CD4-positive, alpha-beta T cell treated with Interleukin-4 for 1 hour (primary cell): ENCODE results near the gene CCDC97.

Experiments
- DNase-seq, 2 donors: peaks; one replicate each; pipeline ENCODE4 v3.0.0-alpha.2; 2020 to 2022

Gene CCDC97

GRCh38 chr19:41299046-41299754 lies 10.8 kb upstream of the CCDC97 start:
- no peak for DNase-seq

DNA sequence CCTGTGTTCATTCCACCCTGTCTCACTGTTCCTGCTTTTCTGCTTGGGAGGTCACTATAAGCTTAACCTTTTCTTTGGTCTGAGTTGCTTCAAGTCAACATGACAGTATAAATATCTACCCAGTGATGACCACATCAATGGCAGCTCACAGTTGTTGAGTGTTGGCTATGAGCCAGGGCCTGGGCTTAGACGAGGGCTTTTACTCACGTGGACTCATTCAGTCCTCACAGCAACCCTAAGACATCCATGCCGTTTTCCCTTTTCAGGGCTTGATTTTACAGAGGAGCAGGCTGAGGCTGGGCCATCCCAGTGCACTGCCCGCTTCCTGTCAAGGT lies 10.2 kb upstream of the CCDC97 start:
- DNase-seq = peak; percentile 43 to 63

DNA sequence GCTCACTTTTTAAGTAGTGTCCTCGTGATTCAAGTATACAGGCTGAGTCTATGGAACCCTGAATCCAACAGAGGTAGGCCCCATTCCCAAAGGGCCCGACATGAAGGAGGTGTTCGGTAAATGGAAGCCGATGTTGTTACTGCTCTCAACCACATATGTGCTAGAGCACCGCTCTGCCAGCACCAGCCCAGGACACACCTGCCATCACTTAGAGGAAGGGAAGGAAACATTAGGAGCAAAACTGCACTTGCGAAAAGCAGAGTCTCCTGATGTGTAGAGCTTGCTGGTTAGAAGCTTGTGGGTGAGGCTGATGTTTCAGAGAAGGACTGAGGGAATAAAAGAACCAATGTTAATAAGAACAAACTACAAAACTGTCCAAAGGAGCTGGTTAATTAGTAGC lies 9.4 kb upstream of the CCDC97 start:
- DNase-seq = no peak

GRCh38 chr19:41302624-41303351 lies 7.2 kb upstream of the CCDC97 start:
- peak; percentile 74 to 77 for DNase-seq

- peak; percentile 50 to 62 for DNase-seq
Measured at GRCh38 chr19:41303954-41304353, 6.0 kb upstream of the CCDC97 start.

- no peak for DNase-seq
Measured at GRCh38 chr19:41304706-41305483, 5.1 kb upstream of the CCDC97 start.

DNA sequence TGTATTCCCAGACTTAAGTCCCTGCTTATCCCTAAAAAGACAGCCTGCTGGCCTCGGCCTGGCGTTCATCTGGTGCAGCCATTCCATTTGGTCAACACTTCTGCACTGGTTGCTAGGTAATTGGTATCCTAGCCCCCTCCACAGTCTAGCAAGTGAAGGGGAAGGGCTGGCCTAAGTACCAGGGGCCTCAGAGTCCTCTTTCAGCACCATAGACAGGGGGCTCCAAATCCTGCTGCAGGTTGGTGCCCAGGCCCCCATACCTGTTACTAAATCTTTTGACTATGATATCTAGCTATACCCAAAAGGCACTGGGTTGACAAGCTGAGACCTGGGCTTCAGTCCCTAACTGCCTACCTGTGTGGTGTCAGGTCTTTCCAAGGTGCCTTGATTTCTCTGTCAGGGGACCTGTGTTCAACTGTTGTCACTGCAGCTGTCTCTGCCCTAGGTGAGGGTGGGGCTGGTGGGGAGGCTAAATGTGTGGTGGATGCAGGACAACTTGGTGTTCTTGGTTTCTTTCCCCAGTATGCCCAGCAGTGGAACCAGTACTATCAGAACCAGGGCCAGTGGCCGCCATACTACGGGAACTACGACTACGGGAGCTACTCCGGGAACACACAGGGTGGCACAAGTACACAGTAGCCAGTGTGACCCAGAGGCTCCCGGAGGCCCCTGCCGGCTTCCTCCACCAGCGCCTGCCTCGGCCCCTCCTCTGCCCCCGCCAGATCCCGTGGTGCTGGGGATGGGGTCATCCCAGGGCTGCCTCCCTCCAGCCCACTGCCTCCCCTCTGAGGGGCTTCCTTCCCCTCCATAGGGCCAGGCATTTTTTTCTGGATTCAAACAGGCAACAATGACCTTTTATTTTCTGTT lies 3.8 kb upstream of the CCDC97 start:
- no peak for DNase-seq

GRCh38 chr19:41307090-41307875 lies 2.7 kb upstream of the CCDC97 start:
- DNase-seq = peak in 1 of 2 donors; percentile 81

GRCh38 chr19:41307954-41308449 lies 2.0 kb upstream of the CCDC97 start:
- no peak for DNase-seq

DNA sequence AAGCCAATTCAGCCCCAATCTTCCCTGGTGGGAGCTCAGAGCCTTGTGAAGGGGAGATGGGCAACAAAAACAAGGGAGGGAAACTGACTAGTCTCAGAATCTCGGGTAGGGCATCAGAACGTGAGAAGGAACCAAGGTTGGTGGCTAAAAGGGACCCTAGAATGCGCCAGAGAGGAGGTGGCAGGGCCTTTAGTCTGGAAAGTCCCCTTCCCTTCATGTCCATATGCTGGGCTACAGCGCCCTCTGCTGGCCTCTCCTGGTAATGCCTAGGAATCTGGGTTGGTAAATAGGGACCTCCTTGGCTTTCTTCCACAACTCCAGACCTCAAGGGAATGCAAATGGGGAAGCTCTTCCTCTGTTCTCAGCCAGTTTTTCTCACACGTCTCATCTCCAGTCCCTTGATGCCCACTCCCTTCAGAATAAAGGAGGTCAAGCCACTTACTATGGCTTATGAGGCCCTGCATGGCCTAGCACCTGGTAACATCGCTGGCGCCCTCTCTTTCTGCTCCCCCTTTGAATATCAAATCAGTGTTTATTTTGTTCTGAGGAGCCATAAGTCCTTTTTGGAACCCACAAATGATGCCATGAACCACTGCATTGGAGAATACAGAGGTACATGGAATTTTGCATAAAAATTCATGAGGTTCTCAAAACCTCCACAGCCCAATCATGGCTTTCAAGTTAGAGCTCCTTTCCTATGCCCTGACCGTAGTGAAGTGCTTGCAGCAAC lies 1.4 kb upstream of the CCDC97 start:
- peak; percentile 90 to 93 for DNase-seq

- peak in 1 of 2 donors; percentile 31 for DNase-seq
Measured at GRCh38 chr19:41309180-41310032, 566 bp upstream of the CCDC97 start.

- no peak for DNase-seq
Measured at GRCh38 chr19:41311072-41311471, 1.1 kb downstream of the CCDC97 start.

DNA sequence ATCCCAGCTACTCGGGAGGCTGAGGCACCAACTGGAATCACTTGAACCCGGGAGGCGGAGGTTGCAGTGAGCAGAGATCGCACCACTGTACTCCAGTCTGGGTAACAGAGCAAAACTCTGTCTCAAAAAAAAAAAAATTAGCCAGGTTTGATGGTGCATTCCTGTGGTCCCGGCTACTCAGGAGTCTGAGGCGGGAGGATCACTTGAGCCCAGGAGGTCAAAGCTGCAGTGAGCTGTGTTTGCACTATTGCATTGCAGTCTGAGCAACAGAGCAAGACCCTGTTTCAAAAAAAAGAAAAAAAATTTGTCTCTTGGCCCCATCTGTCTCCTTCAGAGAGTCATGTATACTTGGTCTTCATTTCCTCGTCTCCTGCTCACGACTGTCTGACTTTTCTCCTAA lies 1.6 kb downstream of the CCDC97 start:
- DNase-seq = no peak

DNA sequence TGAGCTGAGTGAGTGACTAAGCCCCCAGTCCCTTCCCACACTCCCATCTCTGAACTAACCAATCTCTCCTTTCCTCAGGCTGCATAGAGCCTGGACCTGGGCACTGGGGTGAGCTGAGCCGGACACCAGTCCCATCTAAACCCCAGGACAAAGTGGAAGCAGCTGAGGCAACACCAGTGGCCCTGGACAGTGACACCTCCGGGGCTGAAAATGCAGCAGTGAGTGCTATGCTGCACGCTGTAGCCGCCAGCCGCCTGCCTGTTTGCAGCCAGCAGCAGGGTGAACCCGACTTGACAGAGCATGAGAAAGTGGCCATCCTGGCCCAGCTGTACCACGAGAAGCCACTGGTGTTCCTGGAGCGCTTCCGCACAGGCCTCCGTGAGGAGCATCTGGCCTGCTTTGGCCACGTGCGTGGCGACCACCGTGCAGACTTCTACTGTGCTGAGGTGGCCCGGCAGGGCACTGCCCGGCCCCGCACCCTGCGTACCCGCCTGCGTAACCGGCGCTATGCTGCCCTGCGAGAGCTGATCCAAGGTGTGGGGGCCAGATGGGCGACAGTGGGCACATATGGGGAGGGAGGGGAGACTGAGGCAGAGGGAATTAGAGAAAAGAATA lies 6.4 kb downstream of the CCDC97 start:
- DNase-seq = no peak

GRCh38 chr19:41318696-41319499 lies 8.9 kb downstream of the CCDC97 start:
- no peak for DNase-seq

- DNase-seq = no peak
Measured at GRCh38 chr19:41319500-41320184, 9.7 kb downstream of the CCDC97 start.

DNA sequence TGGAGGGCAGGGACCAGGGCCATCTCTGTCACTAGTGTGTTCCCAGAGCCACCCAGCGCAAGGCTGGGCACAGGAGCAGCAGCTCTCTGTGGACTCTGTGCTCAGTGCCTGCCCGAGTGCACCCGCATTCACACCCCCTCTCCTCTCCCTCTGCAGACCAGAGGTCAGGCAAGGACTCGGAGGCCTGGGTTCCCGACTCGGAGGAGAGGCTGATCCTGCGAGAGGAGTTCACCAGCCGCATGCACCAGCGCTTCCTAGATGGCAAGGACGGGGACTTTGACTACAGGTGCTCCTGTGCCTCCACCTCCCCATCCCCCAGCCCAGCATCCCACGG lies 10.2 kb downstream of the CCDC97 start:
- DNase-seq = no peak

- no peak for DNase-seq
Measured at GRCh38 chr19:41320568-41320967, 10.6 kb downstream of the CCDC97 start.
